Measurements from ENCODE around the gene CDC42EP4.
A peak's percentile ranks its signal among the peaks of the same experiment; 100 is the strongest.

CDC42EP4 gene

GRCh38 chr17:73247726-73248125 is 64.1 kb downstream of the CDC42EP4 start:
- no peak for DNase-seq

- DNase-seq, result no peak
Measured at GRCh38 chr17:73240561-73240960, 71.2 kb downstream of the CDC42EP4 start.

DNA sequence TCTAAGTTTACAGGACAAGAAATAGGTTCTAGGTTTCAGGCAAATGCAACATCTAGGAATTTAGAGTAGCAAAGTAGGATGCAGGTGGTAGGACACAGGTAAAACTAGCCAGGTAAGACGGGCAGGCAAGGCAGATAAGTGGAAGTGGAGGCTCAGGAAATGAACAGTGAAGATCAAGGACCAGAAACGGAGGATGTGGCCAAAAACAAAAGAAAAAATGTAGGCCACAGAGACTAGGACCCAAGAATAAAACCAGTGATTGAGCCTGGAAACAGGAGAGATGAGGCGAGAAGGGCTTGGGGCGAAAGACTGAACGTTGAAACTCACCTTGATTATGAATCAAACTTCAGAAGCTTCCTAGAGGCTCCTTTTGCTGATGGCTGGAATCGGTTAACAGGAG is 74.1 kb downstream of the CDC42EP4 start:
- DNase-seq, result peak; percentile 11

DNA sequence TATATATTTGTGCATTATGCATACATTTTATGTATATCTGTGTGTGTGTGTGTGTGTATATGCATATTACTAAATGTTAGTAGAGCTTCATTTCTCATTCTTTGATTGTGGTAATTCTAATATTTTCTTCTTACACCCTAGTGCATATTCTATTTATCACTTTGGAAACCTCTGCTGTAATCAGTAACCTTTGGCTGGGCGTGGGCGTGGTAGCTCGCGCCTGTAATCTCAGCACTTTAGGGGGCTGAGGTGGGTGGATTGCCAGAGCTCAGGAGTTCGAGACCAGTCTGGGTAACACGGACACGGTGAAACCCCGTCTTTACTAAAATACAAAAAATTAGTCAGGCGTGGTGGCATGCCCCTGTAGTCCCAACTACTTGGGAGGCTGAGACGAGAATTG is 77.1 kb downstream of the CDC42EP4 start:
- no peak for DNase-seq
